Transverse colon (tissue), 4 donors: ENCODE data around the gene POLG. TPM values are rescaled to one million over a fixed set of nuclear protein-coding genes. Genes with fewer than 3 reads are reported as not detected.

Experiments
- DNase-seq: peaks from one replicate; pipeline ENCODE4 v3.0.0-alpha.2; 2019
- H3K27ac ChIP-seq, 4 donors: fragments of 200-600 bp; sonication (generic); 2 replicates each; pipeline ENCODE4 v1.5.1; 2016 to 2018; ENCODE audit warnings: inconsistent platforms in 4 of 4
- H3K27me3 ChIP-seq: fragments of 200-600 bp; sonication (generic); 2 replicates; pipeline ENCODE4 v1.5.1; 2017; ENCODE audit warnings: inconsistent platforms
- H3K36me3 ChIP-seq, 4 donors: fragments of 200-600 bp; sonication (generic); 2 replicates each; pipeline ENCODE4 v1.5.1; 2017 to 2019; ENCODE audit warnings: inconsistent platforms in 4 of 4
- H3K4me1 ChIP-seq, 4 donors: fragments of 200-600 bp; sonication (generic); 2 replicates each; pipeline ENCODE4 v1.5.1; 2017 to 2020; ENCODE audit warnings: inconsistent platforms in 4 of 4
- H3K4me3 ChIP-seq, 4 donors: fragments of 200-600 bp; sonication (generic); 1 replicate in 1 of 4; 2 replicates in 3 of 4; pipeline versions ENCODE4 v1.5.1 to v1.6.1; 2017 to 2019; ENCODE audit warnings: inconsistent platforms in 4 of 4
- H3K9me3 ChIP-seq, 2 donors: fragments of 200-600 bp; sonication (generic); 2 replicates each; pipeline ENCODE4 v1.5.1; 2017 to 2019; ENCODE audit warnings: inconsistent platforms in 2 of 2
- CTCF ChIP-seq, 5 experiments: fragments of 200-600 bp in 3 of 5; fragments of 450-650 bp in 2 of 5; sonication (generic) in 3 of 5; IDR thresholded peaks; 1 replicate in 2 of 5; 2 replicates in 3 of 5; pipeline ENCODE4 v1.5.1; 2016 to 2017; ENCODE audit warnings: antibody characterized with exemption in 5 of 5, inconsistent platforms in 3 of 5, mild to moderate bottlenecking in 2 of 5, moderate library complexity in 1 of 5
- EP300 ChIP-seq: sonication (generic); formaldehyde crosslinking; IDR thresholded peaks from one replicate; pipeline ENCODE4 v1.6.1; 2017; ENCODE audit warnings: antibody characterized with exemption, low read depth
- POLR2A ChIP-seq: fragments of 450-650 bp; IDR thresholded peaks from one replicate; pipeline ENCODE4 v1.6.1; 2016; ENCODE audit warnings: antibody characterized with exemption, mild to moderate bottlenecking, moderate library complexity
- POLR2AphosphoS5 ChIP-seq, 3 donors: sonication (generic); formaldehyde crosslinking; IDR thresholded peaks; one replicate each; pipeline ENCODE4 v1.6.1; 2016; ENCODE audit warnings: antibody characterized with exemption in 3 of 3
- WGBS, 2 donors: methylation state at CpG; one replicate each; pipeline ENCODE4 v1.1.5; 2018; ENCODE audit warnings: low coverage in 1 of 2; 5-methylcytosine and 5-hydroxymethylcytosine counted together
- in situ Hi-C, 4 donors: fragments of 200-750 bp; cut with MboI; loops; one replicate each; pipeline versions ENCODE4 v1.15.0 to v1.15.1; 2017; ENCODE audit warnings: low sequenced_read_pairs in 3 of 4, low pct_ligation_motif_present in 1 of 4, low pct_unique_long_range_greater_than_20kb in 1 of 4
- intact Hi-C: fragments of 100-400 bp; cut with DNase I; formaldehyde crosslinking; loops from one replicate; pipeline ENCODE4 v1.15.1; 2023; ENCODE audit warnings: low total_unique reads
- total RNA-seq, 4 donors: library from RNA; depleted of rRNA; stranded (reverse); fragments of >200 nt; gene quantifications; one replicate each; pipeline ENCODE4 v1.1.0, GENCODE V29; 2016

Gene POLG
- total RNA-seq, 4 donors from 2014 or later: 64.5 to 204 (median 114) TPM

- Histone ChIP-seq H3K4me1 (no peaks in the 10 kb centered on the region), H3K9me3 (no peaks in the 10 kb centered on the region), H3K27ac (no peak overlapping the region), H3K27me3 (no peaks in the 10 kb centered on the region), H3K4me3 (no peak overlapping the region), H3K36me3 (peaks cover 0 to 4% (median 0%) of the 10 kb centered on the region in 4 donors)
- no peak for DNase-seq
- in situ Hi-C loops (no loop called here), intact Hi-C loops (no loop called here)
- no peak for TF ChIP-seq EP300
- no peak for TF ChIP-seq POLR2AphosphoS5 (IDR thresholded peaks at IDR 0.05)
- TF ChIP-seq CTCF (IDR thresholded peaks at IDR 0.05): no peak
- no peak for TF ChIP-seq POLR2A
- WGBS, 2 donors: 91 to 100% methylated on average over 1 to 2 of the region's 2 CpGs
These were observed 30.6 kb downstream of the POLG start for GRCh38 chr15:89303986-89304385.

GRCh38 chr15:89301304-89302089 is 33.1 kb downstream of the POLG start:
- no peak for DNase-seq
- 84 to 85% methylated on average over 4 to 5 of the region's 5 CpGs for WGBS, 2 donors
- no peak for TF ChIP-seq CTCF (IDR thresholded peaks at IDR 0.05)
- TF ChIP-seq POLR2A: no peak
- no peak for TF ChIP-seq EP300
- no peak for TF ChIP-seq POLR2AphosphoS5 (IDR thresholded peaks at IDR 0.05)
- H3K9me3 ChIP-seq: no peaks in the 10 kb centered on the region
- H3K4me3 ChIP-seq: no peak overlapping the region
- intact Hi-C loops: no loop called here
- no peaks in the 10 kb centered on the region for H3K27me3 ChIP-seq
- peaks cover 0 to 4% (median 0%) of the 10 kb centered on the region in 4 donors for H3K36me3 ChIP-seq
- H3K27ac ChIP-seq: no peak overlapping the region
- H3K4me1 ChIP-seq: no peaks in the 10 kb centered on the region
- in situ Hi-C loops: no loop called here

- TF ChIP-seq POLR2AphosphoS5 (IDR thresholded peaks at IDR 0.05) (no peak), CTCF (IDR thresholded peaks at IDR 0.05) (peak in 1 of 5 experiments; percentile 17), EP300 (no peak)
- no peaks in the 10 kb centered on the region for H3K9me3 ChIP-seq
- H3K4me3 ChIP-seq: no peak overlapping the region
- DNase-seq: no peak
- peaks cover 0 to 4% (median 0%) of the 10 kb centered on the region in 4 donors for H3K36me3 ChIP-seq
- no peak overlapping the region for H3K27ac ChIP-seq
- in situ Hi-C loops (no loop called here), intact Hi-C loops (loop anchor here (5.0 kb wide), 1 partner anchor 513 kb away; no protein-coding TSS in a partner anchor)
- no peaks in the 10 kb centered on the region for H3K4me1 ChIP-seq
- H3K27me3 ChIP-seq: no peaks in the 10 kb centered on the region
These were observed 34.7 kb downstream of the POLG start for GRCh38 chr15:89299896-89300295.

GRCh38 chr15:89293012-89293411 is 41.6 kb downstream of the POLG start:
- intact Hi-C loops (no loop called here), in situ Hi-C loops (no loop called here)
- H3K4me1 ChIP-seq: no peaks in the 10 kb centered on the region
- H3K27ac ChIP-seq: no peak overlapping the region
- H3K36me3 ChIP-seq: peaks cover 0 to 6% (median 0%) of the 10 kb centered on the region in 4 donors
- no peak overlapping the region for H3K4me3 ChIP-seq
- no peak for TF ChIP-seq CTCF (IDR thresholded peaks at IDR 0.05)
- TF ChIP-seq EP300: no peak
- no peak for TF ChIP-seq POLR2A
- TF ChIP-seq POLR2AphosphoS5 (IDR thresholded peaks at IDR 0.05): no peak
- 91 to 94% methylated on average over 2 of the region's 2 CpGs for WGBS, 2 donors
- no peak for DNase-seq
- H3K9me3 ChIP-seq: no peaks in the 10 kb centered on the region
- no peaks in the 10 kb centered on the region for H3K27me3 ChIP-seq
